Natural killer cell (primary cell): Measurements from ENCODE around the gene CERCAM. TPM values are rescaled to one million over a fixed set of nuclear protein-coding genes. Genes with fewer than 3 reads are reported as not detected.

Experiments
- ATAC-seq, 3 donors: fragments of 150-1000 bp in 2 of 3; fragments of 200-7000 bp in 1 of 3; cut with Tn5 transposase; 1 replicate in 1 of 3; 2 replicates in 2 of 3; pipeline ENCODE4 v1.10.0; 2021; ENCODE audit warnings: mild to moderate bottlenecking in 2 of 3, moderate library complexity in 2 of 3
- DNase-seq, 2 donors: peaks; one replicate each; pipeline versions ENCODE4 v3.0.0 to v3.0.0-alpha.2; 2013 to 2021; ENCODE audit warnings: mixed read lengths in 1 of 2
- H3K27ac ChIP-seq: one replicate; pipeline ENCODE4 v1.5.1; 2013; ENCODE audit warnings: mild to moderate bottlenecking, low read length
- H3K27me3 ChIP-seq: one replicate; pipeline ENCODE4 v1.6.1; 2013; ENCODE audit warnings: low read length; ENCODE audit not compliant: control insufficient read depth, insufficient read depth
- H3K36me3 ChIP-seq: one replicate; pipeline ENCODE4 v1.6.1; 2013; ENCODE audit warnings: low read length; ENCODE audit not compliant: control insufficient read depth, insufficient read depth
- H3K4me1 ChIP-seq: one replicate; pipeline ENCODE4 v1.6.1; 2013; ENCODE audit warnings: low read length; ENCODE audit not compliant: control insufficient read depth, insufficient read depth
- H3K4me3 ChIP-seq: one replicate; pipeline ENCODE4 v1.5.1; 2013; ENCODE audit warnings: low read length
- H3K9me3 ChIP-seq: one replicate; pipeline ENCODE4 v1.6.1; 2013; ENCODE audit warnings: low read length; ENCODE audit not compliant: control insufficient read depth, insufficient read depth
- H3K27ac Mint-ChIP-seq, 2 donors: one replicate each; pipeline ENCODE4 v1.8.0; 2022; ENCODE audit warnings: mild to moderate bottlenecking in 2 of 2, mixed read lengths in 2 of 2, moderate library complexity in 1 of 2
- H3K27me3 Mint-ChIP-seq, 2 donors: one replicate each; pipeline ENCODE4 v1.8.0; 2022; ENCODE audit warnings: low read depth in 2 of 2, mixed read lengths in 2 of 2
- H3K36me3 Mint-ChIP-seq: one replicate; pipeline ENCODE4 v1.8.0; 2022; ENCODE audit warnings: mixed read lengths
- H3K4me1 Mint-ChIP-seq, 2 donors: one replicate each; pipeline ENCODE4 v1.8.0; 2022; ENCODE audit warnings: mixed read lengths in 2 of 2
- H3K4me3 Mint-ChIP-seq: one replicate; pipeline ENCODE4 v1.8.0; 2022; ENCODE audit warnings: mild to moderate bottlenecking, moderate library complexity, mixed read lengths
- H3K9me3 Mint-ChIP-seq, 2 donors: one replicate each; pipeline ENCODE4 v1.8.0; 2022; ENCODE audit warnings: mixed read lengths in 2 of 2
- CTCF ChIP-seq: fragments of 200-600 bp; IDR thresholded peaks from one replicate; pipeline ENCODE4 v1.8.0; 2022; ENCODE audit warnings: antibody characterized with exemption
- WGBS: methylation state at CpG from one replicate; pipeline ENCODE4 v1.1.7; 2013; ENCODE audit warnings: missing lambda C conversion rate; ENCODE audit not compliant: insufficient coverage; 5-methylcytosine and 5-hydroxymethylcytosine counted together
- intact Hi-C: fragments of 100-400 bp; cut with micrococcal nuclease; formaldehyde crosslinking; loops from one replicate; pipeline ENCODE4 v1.14.2; 2022
- total RNA-seq, 4 donors: library from RNA; stranded (reverse); fragments of 120-200 nt in 1 of 4; gene quantifications; one replicate each; pipeline versions ENCODE4 v1.2.3 to v1.2.4, GENCODE V29; 2013 to 2022

Gene CERCAM
- total RNA-seq, 3 donors from 2014 or later (not counting 1 experiment from before 2014, with no cell fraction given): 11.5 to 29.6 (median 24.2) TPM

DNA sequence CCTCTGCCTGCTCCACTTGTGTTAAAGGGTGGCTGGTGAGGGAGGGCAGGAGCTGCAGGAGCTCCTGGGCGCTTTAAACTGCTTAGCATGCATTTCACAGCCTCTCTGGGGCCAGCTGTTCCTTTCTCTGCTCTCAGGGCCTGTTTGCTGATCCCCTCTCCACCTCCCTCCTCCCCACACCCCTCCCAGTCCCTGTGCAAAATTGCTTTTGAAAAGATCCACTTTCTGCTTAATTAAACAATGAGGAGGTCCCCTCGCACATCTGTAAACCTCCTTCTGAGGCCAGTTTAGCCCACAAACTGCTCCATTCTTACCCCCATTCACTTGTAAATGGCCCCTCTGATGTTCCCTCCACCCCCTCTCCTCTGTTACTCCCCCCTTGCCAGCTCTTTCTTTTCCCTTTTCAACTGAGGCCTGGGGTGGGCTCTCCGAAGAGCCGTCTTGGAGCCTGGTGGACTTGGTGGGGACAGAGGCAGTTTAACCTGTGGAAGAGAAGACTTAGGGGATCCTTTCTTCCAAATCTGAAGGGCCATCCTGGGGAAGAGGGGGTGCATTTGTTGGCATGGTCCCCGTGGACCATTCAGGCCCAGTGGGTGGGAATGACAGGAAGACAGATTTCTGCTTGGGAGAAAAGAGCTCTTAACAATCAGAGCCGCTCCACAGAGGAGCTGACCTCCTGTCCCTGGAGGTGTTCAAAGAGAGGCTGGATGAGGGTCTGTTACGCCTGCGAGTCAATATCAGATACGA, 37.5 kb upstream of the CERCAM start:
- peaks cover 52% of the 10 kb centered on the region for H3K36me3 ChIP-seq
- no peak overlapping the region for H3K4me3 ChIP-seq
- H3K4me1 ChIP-seq: no peaks in the 10 kb centered on the region
- no peaks in the 10 kb centered on the region for H3K27me3 ChIP-seq
- Mint-ChIP-seq H3K27ac (no peak overlapping the region), H3K9me3 (no peaks in the 10 kb centered on the region), H3K4me1 (peaks cover 6 to 13% of the 10 kb centered on the region in 2 donors), H3K36me3 (no peaks in the 10 kb centered on the region), H3K27me3 (no peaks in the 10 kb centered on the region), H3K4me3 (no peak overlapping the region)
- H3K9me3 ChIP-seq: no peaks in the 10 kb centered on the region
- no peak overlapping the region for H3K27ac ChIP-seq
- DNase-seq (no peak), ATAC-seq (no peak)
- TF ChIP-seq CTCF: no peak
- intact Hi-C loops: no loop called here
- 94% methylated on average over 9 of the region's 9 CpGs for WGBS

DNA sequence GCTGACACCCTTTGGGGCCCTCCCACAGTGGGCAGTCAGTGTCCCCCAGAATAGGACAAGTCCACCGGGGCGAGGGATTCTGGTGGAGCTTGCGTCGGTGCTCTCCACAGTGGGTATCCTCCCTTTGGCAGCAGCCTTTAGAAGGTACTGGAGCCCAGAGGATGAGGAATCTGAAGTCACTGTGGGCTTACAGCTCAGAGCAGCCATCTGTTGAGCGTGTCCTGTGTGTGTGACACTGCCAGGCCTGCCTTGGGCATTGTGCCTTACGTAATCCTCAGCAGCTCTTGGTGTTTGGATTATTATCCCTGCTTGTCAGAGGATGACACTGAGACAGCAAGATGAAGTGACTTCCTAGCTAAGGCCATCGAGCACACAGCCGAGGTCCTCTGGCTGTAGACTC, 36.9 kb upstream of the CERCAM start:
- no peak for TF ChIP-seq CTCF
- 96% methylated on average over 8 of the region's 8 CpGs for WGBS
- DNase-seq (no peak), ATAC-seq (no peak)
- no peaks in the 10 kb centered on the region for H3K27me3 ChIP-seq
- H3K27ac Mint-ChIP-seq: no peak overlapping the region
- no peaks in the 10 kb centered on the region for H3K27me3 Mint-ChIP-seq
- no peaks in the 10 kb centered on the region for H3K9me3 ChIP-seq
- peaks cover 6 to 13% of the 10 kb centered on the region in 2 donors for H3K4me1 Mint-ChIP-seq
- no peak overlapping the region for H3K27ac ChIP-seq
- no peak overlapping the region for H3K4me3 Mint-ChIP-seq
- H3K4me1 ChIP-seq: no peaks in the 10 kb centered on the region
- peaks cover 56% of the 10 kb centered on the region for H3K36me3 ChIP-seq
- no peaks in the 10 kb centered on the region for H3K36me3 Mint-ChIP-seq
- H3K9me3 Mint-ChIP-seq: no peaks in the 10 kb centered on the region
- H3K4me3 ChIP-seq: no peak overlapping the region
- intact Hi-C loops: no loop called here

- no peak overlapping the region for H3K27ac ChIP-seq
- Mint-ChIP-seq H3K9me3 (no peaks in the 10 kb centered on the region), H3K27me3 (no peaks in the 10 kb centered on the region), H3K27ac (no peak overlapping the region), H3K36me3 (no peaks in the 10 kb centered on the region), H3K4me1 (peaks cover 6 to 12% of the 10 kb centered on the region in 2 donors), H3K4me3 (no peak overlapping the region)
- H3K9me3 ChIP-seq: no peaks in the 10 kb centered on the region
- DNase-seq: no peak
- no peak for TF ChIP-seq CTCF
- no peaks in the 10 kb centered on the region for H3K27me3 ChIP-seq
- H3K4me1 ChIP-seq: no peaks in the 10 kb centered on the region
- H3K4me3 ChIP-seq: no peak overlapping the region
- intact Hi-C loops: no loop called here
- peaks cover 60% of the 10 kb centered on the region for H3K36me3 ChIP-seq
- ATAC-seq: no peak
- WGBS: 95% methylated on average over 5 of the region's 7 CpGs
These were observed 35.7 kb upstream of the CERCAM start for GRCh38 chr9:128384801-128385495.
